22Rv1 (cell line): ENCODE data around the gene ZNF786.
A peak's percentile ranks its signal among the peaks of the same experiment; 100 is the strongest.
"Not testable (repeated sequence)": the region's sequence is repeated elsewhere in the genome, so short reads cannot be mapped to it uniquely, and the experiment has no call there.

Source experiments
- H3K27ac ChIP-seq: fragments of 450-650 bp; 2 replicates; pipeline ENCODE4 v1.5.1; 2017
- CTCF ChIP-seq: fragments of 450-650 bp; IDR thresholded peaks from 2 replicates; pipeline ENCODE4 v1.5.1; 2017; ENCODE audit warnings: mild to moderate bottlenecking
- ZFX ChIP-seq: fragments of 450-650 bp; IDR thresholded peaks from 2 replicates; pipeline ENCODE4 v1.6.1; 2017; ENCODE audit warnings: antibody characterized with exemption, borderline replicate concordance

ZNF786 gene

GRCh38 chr7:149067869-149068268 lies 22.6 kb downstream of the ZNF786 start:
- H3K27ac ChIP-seq, result no peak overlapping the region

GRCh38 chr7:149063476-149063875 lies 27.0 kb downstream of the ZNF786 start:
- H3K27ac ChIP-seq, result no peak overlapping the region
- no peak for TF ChIP-seq CTCF
- no peak for TF ChIP-seq ZFX

More at GRCh38 chr7:149067869-149068268, 22.6 kb downstream of the ZNF786 start:
- TF ChIP-seq ZFX (no peak), CTCF (peak; percentile 43)

- H3K27ac ChIP-seq, result not testable (repeated sequence)
Measured at GRCh38 chr7:149062217-149062899, 28.2 kb downstream of the ZNF786 start.

- no peak overlapping the region for H3K27ac ChIP-seq
- no peak for TF ChIP-seq CTCF
- TF ChIP-seq ZFX, result no peak
Measured at GRCh38 chr7:149060156-149060555, 30.4 kb downstream of the ZNF786 start.

- no peak overlapping the region for H3K27ac ChIP-seq
- TF ChIP-seq CTCF, result no peak
- TF ChIP-seq ZFX, result no peak
Measured at GRCh38 chr7:149053885-149054284, 36.6 kb downstream of the ZNF786 start.

GRCh38 chr7:149053384-149053783 lies 37.1 kb downstream of the ZNF786 start:
- TF ChIP-seq CTCF (no peak), ZFX (no peak)
- H3K27ac ChIP-seq, result no peak overlapping the region

GRCh38 chr7:149050941-149051340 lies 39.6 kb downstream of the ZNF786 start:
- H3K27ac ChIP-seq, result no peak overlapping the region
- TF ChIP-seq ZFX (no peak), CTCF (no peak)

- TF ChIP-seq ZFX (no peak), CTCF (no peak)
- no peak overlapping the region for H3K27ac ChIP-seq
Measured at GRCh38 chr7:149048805-149049204, 41.7 kb downstream of the ZNF786 start.
